Brain microvascular endothelial cell (primary cell): ENCODE data around the gene GTF2F1.

Source experiments
- DNase-seq: peaks from one replicate; pipeline ENCODE4 v3.0.0-alpha.2; 2020
- H3K27ac ChIP-seq: fragments of 250-450 bp; sonication (Bioruptor Pico); 2 replicates; pipeline ENCODE4 v1.5.1; 2020; ENCODE audit warnings: mild to moderate bottlenecking, moderate library complexity
- H3K27me3 ChIP-seq: fragments of 250-450 bp; sonication (Bioruptor Pico); replicated peaks from 2 replicates; pipeline ENCODE4 v1.5.1; 2020; ENCODE audit warnings: mild to moderate bottlenecking
- H3K36me3 ChIP-seq: fragments of 250-450 bp; sonication (Bioruptor Pico); replicated peaks from 2 replicates; pipeline ENCODE4 v1.5.1; 2020; ENCODE audit warnings: mild to moderate bottlenecking
- H3K4me3 ChIP-seq: 2 replicates; pipeline ENCODE4 v1.5.1; 2011; ENCODE audit warnings: low read depth, mild to moderate bottlenecking, control low read depth, low read length, moderate library complexity
- CTCF ChIP-seq: IDR thresholded peaks from 2 replicates; pipeline ENCODE4 v1.5.1; 2011; ENCODE audit warnings: low read depth, mild to moderate bottlenecking, moderate library complexity, low read length, control low read depth, inconsistent platforms; ENCODE audit errors: missing control alignments
- in situ Hi-C: cut with HindIII; loops from 2 replicates; pipeline ENCODE4 v1.10.0; 2017; ENCODE audit warnings: low sequenced_read_pairs, low pct_ligation_motif_present

The GTF2F1 gene

GRCh38 chr19:6387372-6387771 is 5.6 kb downstream of the GTF2F1 start:
- H3K36me3 ChIP-seq, result peaks cover 62% of the 10 kb centered on the region
- in situ Hi-C loops, result no loop called here
- DNase-seq, result no peak
- H3K27me3 ChIP-seq, result no peaks in the 10 kb centered on the region
- no peak for TF ChIP-seq CTCF
- no peak overlapping the region for H3K27ac ChIP-seq
- H3K4me3 ChIP-seq, result no peak overlapping the region

- TF ChIP-seq CTCF, result no peak
- no peak overlapping the region for H3K4me3 ChIP-seq
- H3K27me3 ChIP-seq, result no peaks in the 10 kb centered on the region
- H3K36me3 ChIP-seq, result peaks cover 85% of the 10 kb centered on the region
- in situ Hi-C loops, result no loop called here
- no peak overlapping the region for H3K27ac ChIP-seq
- no peak for DNase-seq
These were observed 8.6 kb downstream of the GTF2F1 start for GRCh38 chr19:6384381-6384780.

DNA sequence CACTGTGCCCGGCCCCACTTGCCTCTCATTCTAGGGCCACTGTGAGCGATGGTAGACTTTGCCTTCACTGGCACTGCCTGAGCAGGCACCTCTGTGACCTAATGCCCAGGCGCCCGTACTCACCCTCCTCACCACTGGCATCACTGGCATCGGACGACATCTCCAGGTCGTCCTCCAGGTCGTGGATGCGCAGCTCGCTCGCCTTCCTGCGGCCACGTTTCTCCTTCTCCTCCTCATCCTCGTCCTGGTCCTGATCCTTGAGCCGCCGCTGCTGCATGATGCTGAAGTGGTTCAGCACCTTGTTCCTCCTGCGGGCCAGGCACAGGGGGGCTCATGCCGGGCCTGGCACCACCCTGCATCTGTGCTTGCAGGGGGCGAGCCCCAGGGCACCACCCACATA is 9.8 kb downstream of the GTF2F1 start:
- no peaks in the 10 kb centered on the region for H3K27me3 ChIP-seq
- no peak overlapping the region for H3K27ac ChIP-seq
- H3K4me3 ChIP-seq, result no peak overlapping the region
- in situ Hi-C loops, result no loop called here
- no peak for TF ChIP-seq CTCF
- no peak for DNase-seq
- peaks cover 86% of the 10 kb centered on the region for H3K36me3 ChIP-seq

- in situ Hi-C loops, result no loop called here
- Histone ChIP-seq H3K27me3 (no peaks in the 10 kb centered on the region), H3K36me3 (peaks cover 69% of the 10 kb centered on the region), H3K27ac (no peak overlapping the region), H3K4me3 (no peak overlapping the region)
- TF ChIP-seq CTCF, result no peak
- DNase-seq, result no peak
These were observed 11.8 kb downstream of the GTF2F1 start for GRCh38 chr19:6381030-6381750.

- no peak overlapping the region for H3K27ac ChIP-seq
- in situ Hi-C loops, result no loop called here
- no peak for TF ChIP-seq CTCF
- no peak for DNase-seq
- peaks cover 57% of the 10 kb centered on the region for H3K36me3 ChIP-seq
- no peak overlapping the region for H3K4me3 ChIP-seq
- no peaks in the 10 kb centered on the region for H3K27me3 ChIP-seq
These were observed 13.2 kb downstream of the GTF2F1 start for GRCh38 chr19:6379744-6380143.

- Histone ChIP-seq H3K27ac (no peak overlapping the region), H3K27me3 (no peaks in the 10 kb centered on the region), H3K36me3 (peaks cover 48% of the 10 kb centered on the region), H3K4me3 (no peak overlapping the region)
- DNase-seq, result no peak
- in situ Hi-C loops, result no loop called here
- TF ChIP-seq CTCF, result no peak
These were observed 14.5 kb downstream of the GTF2F1 start for GRCh38 chr19:6378486-6378885.
